HG03558 (cell line): ENCODE measurements around the gene TEKTIP1.
"Not testable (repeated sequence)": the region's sequence is repeated elsewhere in the genome, so short reads cannot be mapped to it uniquely, and the experiment has no call there.

Experiments used
- ATAC-seq: cut with Tn5 transposase; IDR thresholded peaks from one replicate; pipeline ENCODE4 v1.9.1; 2021; ENCODE audit warnings: moderate number of reproducible peaks; ENCODE audit not compliant: unreplicated experiment; ENCODE audit errors: extremely low read depth

Gene TEKTIP1

DNA sequence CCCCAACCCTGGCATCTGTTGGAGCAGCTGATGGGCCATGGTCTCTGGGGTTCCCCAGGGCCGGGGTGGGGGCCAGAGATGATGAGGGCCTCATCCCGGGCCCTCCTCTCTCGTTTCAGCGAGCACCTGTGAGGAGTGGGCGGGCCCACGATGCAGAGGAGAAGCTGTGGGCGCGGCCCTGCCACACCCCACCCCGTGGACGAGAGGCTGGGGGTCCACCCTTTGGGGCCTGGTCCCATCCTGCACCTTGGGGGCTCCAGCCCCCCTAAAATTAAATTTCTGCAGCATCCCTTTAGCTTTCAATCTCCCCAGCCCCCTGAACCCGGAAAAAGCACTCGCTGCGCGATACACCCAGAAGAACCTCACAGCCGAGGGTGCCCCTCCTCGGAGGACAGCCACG lies 39.4 kb downstream of the TEKTIP1 start:
- no peak for ATAC-seq

DNA sequence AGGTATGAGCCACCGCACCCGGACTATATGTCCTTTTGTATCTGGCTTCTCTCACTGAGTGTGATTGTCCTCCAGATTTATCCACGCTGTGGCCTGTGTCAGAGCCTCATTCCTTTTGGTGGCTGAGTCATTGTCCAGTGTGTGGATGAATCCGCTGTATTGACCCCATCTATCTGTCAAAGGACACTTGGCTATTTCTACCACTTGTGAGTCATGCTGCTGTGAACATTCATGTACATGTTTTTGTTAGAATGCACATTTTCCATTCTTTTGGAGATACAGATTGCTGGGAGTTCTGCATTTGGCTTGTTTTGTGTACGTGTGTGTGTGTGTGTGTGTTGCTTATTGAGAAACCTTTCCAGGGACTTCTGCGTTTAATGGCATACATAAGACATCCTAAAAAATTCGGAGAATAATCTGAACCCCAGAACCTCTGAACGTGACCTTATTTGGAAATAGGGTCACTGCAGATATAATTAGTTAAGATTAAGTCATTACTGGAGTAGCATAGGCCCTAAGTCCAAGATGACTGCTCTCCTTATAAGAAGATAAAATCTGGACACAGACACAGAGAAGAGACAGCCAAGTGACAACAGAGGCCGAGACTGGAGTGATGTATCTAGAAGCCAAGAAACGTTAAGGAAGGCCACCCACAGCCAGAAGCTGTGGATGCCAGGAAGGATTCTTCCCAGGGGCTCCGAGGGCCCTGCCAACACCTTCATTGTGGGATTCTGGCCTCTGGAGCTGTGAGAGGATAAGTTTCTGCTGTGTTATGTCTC lies 41.4 kb downstream of the TEKTIP1 start:
- ATAC-seq, result no peak

DNA sequence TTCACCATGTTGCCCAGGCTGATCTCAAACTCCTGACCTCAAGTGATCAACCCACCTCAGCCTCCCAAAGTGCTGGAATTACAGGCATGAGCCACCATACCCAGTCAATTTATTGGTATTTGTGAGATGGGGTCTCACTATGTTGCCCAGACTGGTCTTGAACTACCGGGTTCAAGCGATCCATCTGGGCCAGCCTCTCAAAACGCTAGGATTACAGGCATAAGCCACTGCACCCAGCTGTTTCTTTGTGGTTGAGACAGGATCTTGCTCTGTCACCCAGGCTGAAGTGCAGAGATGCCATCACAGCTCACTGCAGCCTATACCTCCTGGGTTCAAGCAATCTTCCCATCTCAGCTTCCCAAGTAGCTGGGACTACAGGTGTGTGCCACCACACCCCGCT lies 42.8 kb downstream of the TEKTIP1 start:
- ATAC-seq, result not testable (repeated sequence)

DNA sequence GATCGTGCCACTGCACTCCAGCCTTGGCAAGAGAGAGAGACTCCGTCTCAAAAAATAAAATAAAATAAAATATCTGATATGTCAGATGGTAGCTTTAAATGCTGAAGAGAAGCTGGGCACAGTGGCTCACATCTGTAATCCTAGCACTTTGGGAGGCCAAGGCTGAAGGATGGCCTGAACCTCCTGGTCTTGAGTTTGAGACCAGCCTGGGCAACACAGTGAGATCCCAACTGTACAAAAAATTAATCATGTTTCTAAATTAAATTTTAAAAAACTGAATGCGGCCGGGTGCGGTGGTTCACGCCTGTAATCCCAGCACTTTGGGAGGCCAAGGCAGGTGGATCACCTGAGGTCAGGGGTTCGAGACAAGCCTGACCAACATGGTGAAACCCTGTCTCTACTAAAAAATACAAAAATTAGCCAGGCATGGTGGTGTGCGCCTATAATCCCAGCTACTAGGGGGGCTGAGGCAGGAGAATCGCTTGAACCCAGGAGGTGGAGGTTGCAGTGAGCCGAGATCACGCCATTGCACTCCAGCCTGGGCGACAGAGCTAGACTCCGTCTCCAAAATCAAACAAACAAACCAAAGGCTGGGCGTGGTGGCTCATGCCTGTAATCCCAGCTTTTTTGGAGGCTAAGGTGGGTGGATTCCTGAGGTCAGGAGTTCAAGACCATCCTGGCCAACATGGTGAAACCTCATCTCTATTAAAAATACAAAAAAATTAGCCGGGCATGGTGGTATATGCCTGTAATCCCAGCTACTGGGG lies 45.2 kb downstream of the TEKTIP1 start:
- not testable (repeated sequence) for ATAC-seq

DNA sequence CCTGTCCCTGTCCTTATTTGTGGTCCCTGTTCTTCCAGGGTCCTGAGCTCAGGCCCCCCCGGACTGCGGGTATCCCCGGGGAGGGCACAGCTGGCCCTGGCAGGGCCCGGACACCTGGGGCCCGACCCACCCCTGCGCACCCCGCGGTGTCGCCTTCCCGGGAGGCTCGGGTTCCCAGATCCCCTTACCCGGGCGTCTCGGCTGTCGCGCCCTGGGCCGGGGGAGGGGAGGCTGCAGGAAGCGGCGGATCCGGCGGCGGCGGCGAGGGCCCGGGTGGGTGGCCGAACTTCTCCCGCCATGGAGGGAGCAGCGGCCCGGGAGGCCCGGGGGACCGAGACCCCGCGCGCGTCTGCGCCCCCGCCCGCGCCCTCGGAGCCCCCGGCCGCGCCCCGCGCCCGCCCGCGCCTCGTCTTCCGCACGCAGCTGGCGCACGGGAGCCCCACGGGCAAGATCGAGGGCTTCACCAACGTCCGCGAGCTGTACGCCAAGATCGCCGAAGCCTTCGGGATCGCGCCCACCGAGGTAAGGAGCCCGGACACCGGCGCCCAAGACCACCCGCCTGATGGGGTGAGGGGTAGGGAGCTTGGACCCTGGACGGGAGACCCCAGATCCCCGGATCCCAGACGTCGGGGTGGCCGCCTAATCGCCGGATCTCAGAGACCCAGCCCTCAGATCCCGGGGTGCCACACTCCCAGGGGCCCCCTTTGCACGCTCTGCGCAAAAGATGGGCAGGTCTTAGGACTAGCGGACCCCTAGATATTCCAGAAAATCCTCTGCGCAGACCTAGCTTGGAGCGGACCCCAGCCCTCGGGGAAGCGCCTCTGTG lies 46.5 kb downstream of the TEKTIP1 start, which contains the start of gene GIPC3:
GIPC3 (plus strand) TSS at position 178 of the 826 bp plus-strand sequence; CDS start at position 298, 120 bp downstream.
- ATAC-seq, result no peak

DNA sequence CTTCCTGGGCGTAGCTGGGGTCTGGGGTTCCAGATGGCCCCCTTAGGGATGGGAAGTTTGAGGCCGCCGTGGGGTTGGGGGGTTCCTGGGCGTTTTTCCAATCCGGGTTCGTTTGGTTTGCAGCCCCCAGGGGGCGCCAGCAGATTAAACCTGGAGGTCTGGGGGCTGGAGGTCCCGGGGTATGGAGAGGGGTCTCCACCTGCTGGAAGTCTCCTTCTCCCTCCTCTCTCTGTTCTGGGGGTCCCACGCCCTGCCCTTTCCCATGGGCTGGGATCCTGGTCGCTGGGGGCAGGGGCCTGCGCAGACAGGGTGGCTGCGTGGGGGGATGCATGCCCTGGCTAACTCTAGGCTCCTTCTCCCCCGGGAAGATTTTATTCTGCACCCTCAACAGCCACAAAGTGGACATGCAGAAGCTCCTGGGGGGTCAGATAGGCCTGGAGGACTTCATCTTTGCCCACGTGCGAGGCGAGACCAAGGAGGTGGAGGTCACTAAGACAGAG lies 47.2 kb downstream of the TEKTIP1 start:
- no peak for ATAC-seq

DNA sequence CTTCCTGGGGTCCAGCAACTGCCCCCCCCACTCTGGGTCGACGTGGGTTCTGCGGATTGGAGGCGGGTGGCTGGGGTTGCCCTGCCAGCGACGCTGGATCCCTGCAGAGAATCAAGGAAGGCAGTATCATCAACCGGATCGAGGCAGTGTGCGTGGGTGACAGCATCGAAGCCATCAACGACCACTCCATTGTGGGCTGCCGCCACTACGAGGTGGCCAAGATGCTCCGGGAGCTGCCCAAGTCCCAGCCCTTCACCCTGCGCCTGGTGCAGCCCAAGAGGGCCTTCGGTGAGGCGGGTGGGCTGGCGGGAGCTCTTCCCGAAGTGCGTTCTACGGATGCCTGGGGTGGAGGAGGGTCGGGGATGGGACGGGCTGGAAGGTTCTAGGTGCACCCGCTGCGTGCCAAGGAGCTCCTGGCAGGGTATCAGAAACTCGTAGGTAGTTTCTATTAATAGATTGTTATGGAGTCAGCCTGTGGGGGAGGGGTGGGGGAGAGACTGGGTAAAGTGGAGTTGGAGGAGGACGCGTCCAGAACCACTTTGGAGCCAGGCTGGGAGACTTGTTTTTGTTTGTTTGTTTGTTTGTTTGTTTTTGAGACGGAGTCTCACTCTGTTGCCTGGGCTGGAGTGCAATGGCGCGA lies 47.9 kb downstream of the TEKTIP1 start:
- ATAC-seq, result no peak

DNA sequence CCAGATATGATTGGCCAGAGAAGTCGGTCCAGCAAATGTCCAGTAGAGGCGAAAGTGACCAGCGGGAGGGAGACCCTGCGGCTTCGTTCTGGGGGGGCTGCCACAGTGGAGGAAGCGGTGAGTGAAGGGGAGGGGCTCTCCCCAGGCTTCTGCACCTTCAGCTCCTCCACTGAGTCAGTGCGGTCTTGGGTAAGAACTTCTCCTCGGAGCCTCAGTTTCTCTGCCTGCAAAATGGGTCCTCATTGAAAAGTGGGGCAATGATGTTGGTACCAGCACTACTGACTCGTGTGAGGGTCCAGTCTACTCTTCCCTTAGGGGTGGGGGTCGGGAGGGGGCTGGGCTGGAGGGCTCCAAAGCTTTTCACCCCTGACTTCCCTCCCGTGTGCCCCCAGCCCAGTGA lies 50.5 kb downstream of the TEKTIP1 start:
- ATAC-seq, result no peak

DNA sequence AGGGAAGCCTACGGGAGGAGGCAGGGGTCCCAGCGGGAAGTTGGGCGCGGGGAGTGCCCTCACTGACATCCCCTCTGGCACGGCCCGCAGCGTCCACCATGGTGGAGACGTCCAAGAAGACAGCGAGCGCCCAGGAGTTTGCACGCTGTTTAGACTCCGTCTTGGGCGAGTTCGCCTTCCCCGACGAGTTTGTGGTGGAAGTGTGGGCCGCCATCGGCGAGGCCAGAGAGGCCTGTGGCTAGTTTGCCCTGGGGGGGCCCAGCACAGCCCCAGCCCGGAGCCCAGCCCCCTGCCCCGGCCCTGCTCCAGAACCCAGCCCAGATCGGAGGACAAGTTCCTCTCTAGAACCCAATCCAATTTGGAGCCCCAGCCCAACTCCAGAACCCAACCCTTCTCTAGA lies 51.0 kb downstream of the TEKTIP1 start:
- no peak for ATAC-seq

DNA sequence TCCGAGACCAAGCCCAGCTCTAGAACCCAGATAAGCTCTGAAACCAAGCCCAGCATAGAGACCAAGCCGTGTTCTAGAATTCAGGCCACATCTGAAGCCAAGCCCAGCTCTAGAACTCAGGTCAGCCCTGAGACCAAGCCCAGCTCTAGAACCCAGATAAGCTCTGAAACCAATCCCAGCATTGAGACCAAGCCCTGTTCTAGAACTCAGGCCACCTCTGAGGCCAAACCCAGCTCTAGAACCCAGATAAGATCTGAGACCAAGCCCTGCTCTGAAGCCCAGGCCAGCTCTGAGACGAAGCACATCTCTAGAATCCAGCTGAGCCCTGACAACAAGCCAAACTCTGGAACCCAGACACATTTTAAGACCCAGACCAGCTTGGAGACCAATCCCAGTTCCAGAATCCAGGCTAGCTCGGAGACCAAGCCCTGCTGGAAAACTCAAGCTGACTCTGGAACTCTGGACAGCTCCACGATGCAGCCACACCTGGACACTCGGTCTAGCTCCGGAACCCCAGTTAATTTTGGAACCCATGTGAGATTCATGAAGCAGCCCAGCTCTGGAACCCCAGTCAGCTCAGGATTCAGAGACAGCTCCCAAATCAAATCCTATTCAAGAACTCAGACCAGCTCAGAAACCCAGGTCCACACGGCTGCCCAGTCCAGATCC lies 52.2 kb downstream of the TEKTIP1 start:
- ATAC-seq, result no peak

DNA sequence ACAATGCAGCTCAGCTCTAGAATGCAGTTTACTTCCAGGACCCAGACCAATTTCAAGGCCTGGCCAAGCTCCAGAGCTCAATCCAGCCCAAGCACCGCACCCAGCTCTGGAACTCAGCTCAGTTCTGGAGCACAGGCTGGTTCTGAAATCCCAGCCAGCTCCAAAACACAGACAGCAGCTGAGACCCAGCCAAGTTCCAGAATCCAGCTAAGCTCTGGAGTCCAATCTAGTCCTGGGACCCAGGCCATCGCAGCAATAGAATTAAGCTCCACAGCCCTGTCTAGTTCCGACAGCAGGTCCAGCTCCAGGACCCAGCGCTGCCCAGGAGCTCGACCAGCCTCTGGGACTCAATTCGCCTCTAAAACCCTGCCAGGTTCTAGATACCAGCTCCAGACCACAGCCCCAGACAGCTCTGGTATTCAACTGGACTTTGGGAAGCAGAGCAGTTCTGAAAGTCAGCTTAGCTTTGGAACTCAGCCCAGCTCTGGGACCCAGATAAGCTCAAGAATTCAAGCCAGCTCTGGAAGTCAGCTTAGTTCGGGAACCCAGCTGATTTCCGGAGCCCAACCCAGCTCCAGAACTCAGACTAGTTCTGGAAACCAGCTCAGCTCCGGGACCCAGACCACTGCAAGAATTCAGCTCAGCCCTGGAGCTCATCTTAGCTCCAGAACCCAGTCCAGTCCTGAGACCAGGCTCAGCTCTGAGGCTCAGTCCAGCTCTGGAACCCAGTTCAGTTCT lies 53.1 kb downstream of the TEKTIP1 start:
- ATAC-seq, result no peak

DNA sequence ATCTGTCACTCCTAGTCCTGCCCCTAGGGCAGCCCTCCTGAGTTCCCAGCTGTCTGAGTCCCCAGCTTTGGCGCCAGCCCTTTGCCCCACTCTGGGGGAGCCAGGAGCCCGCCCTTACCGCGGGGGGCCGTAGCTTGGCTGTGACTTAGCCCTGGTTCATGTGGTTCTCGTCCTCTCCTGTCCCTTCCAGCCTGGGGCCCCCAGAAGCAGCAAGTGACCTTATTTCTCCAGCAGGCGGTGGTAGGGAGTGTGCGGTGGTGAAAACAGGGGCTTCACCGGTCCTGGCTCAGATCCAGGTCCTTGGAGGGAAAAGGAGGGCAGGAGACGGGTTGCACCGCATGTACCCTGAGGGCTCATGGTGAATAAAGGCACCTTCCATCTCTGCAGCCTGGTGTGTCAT lies 54.2 kb downstream of the TEKTIP1 start:
- no peak for ATAC-seq
